HG03565 (cell line): ENCODE measurements around the gene LHPP.
"Not testable (repeated sequence)": the region's sequence is repeated elsewhere in the genome, so short reads cannot be mapped to it uniquely, and the experiment has no call there.

ENCODE experiments used
- ATAC-seq: cut with Tn5 transposase; IDR thresholded peaks from one replicate; pipeline ENCODE4 v1.9.1; 2021; ENCODE audit warnings: mild to moderate bottlenecking, moderate library complexity; ENCODE audit not compliant: unreplicated experiment

LHPP gene

DNA sequence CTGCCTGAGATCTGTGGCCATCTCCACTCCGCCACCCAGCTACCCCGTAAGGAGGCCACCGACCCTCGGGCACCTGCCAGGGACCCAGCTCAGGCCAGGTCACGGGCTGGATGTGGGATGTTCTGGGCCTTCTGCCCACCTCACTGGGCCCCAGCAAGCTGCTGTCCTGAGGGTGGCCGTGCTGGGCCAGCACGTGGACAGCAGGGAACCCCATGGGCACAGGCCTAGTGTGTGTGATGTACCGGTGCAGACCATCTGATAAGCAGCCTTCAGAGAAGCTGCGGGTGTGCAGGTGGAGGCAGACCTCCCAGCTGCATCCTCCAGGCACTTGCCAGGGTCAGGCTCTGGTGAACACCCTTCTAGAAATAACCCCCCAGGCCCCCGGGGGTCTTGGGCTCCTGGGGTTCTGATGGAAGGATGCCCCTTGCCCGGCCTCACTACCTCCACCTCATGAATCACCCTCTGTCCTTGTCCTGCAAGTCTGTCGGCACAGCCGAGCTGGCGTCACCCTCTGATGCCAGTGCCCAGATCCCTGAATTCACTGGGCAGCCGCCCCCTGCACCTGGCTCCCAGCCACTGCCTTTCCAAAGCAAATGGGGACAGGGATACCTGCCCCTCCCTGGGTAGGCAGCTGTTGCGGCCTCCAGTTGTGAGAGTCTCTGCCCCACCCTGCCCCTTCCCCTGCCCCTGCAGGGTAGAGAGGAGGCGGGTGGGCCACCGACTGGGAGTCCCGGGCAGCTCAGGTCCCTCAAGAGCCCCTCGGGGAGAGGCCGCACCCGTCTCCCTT, 142.8 kb downstream of the LHPP start:
- ATAC-seq = no peak

DNA sequence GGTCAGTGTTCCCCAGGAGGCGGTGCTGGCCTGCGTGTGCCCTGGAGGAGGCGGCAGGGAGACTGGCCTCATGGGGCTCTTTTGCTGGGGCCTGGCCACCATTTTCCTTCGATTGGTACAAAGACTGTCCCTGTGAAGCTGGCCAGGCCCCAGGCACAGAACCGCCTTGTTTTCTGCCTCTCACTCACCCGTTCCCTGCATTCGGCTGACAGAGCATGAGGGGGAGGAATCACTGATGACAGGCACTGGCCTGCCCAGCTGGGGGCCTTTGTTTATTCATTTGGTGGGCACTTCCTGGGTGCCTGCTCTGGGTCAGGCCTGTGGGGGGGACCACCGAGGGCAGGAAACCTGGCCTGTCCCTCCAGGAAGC, 143.4 kb downstream of the LHPP start:
- ATAC-seq = no peak

DNA sequence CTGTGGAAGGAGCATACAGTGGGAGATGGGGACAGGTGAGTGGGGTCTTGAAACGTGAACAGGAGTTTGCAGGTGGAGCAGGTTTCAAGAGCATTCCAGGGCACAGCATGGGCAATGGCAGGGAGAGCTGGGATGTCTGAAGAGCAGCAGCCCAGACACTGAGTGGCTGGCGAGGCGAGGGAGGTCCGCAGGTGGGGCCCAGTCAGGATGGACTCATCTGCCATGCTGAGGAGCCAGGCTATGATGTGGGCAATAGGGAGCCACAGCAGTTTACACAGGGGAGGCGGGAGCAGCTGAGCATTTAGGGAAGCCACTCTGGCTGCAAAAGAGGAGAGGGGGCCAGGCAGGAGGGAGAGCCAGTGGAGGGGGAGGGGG, 143.8 kb downstream of the LHPP start:
- ATAC-seq = no peak

DNA sequence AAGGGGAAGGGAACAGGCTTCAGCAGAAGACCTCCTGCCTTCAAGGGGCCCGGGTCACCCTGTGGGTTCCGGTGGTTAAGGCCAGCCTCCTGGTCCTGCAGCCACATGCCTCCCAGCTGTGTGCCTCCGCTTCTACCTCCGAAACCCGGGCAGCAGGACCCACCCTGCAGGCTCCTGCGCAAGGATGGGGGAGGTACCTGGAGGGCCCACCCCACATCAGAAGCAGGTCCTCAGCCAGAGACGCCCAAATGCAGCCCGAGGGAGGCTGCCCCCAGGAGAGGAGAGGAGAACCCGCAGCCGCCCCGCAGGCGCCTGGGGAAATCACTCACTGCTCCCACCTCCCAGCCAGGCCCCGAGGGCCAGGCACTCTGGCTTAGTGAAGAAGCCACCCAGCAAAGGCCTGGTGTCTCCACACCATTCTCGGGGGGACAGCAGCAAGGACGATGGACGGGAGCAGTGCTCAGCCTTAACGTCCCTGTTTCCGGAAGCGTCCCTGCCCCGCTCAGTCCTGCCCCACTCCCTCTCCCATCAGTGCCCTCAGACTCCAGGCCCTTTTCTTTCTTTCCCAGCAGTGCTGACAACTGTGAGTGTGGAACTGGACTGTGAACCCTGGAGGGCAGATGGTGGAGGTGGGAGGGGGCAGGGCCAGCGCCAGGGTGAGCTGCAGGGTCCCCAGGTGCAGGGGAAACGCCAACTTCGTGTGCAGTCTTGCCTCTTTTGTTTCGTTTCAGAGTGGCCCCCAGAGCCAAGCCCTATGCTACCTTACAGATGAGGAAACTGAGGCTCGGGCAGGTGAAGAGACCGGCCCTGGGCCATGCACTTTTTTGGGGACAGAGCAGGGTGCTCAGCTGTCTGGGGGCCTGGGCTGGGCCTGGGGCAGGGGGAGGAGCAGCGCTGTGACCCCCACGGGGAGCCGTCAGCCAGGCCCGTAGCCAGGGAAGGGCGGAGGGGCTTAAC, 144.5 kb downstream of the LHPP start:
- no peak for ATAC-seq

- no peak for ATAC-seq
Measured at GRCh38 chr10:124606822-124607221, 145.2 kb downstream of the LHPP start.

DNA sequence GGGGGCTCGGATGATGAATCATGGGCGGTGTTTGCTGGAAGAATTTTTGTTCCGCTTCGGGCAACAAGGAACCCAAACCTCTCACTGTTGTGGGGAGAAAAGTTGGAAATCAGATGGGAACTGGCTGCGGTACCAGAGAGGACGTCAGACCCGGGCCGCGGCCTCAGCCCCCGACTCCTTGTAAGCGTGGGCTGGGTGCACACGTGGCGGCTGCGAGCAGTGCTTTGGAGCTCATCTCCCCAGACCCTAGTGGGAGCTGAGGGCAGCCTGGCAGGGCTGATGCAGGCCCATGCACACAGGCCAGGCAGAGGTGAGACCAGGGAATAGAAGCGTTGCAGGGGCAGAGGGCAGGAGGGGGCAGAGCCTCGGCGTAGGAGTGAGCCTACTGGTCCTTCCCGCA, 146.1 kb downstream of the LHPP start:
- ATAC-seq = no peak

GRCh38 chr10:124608093-124608721, 146.6 kb downstream of the LHPP start:
- no peak for ATAC-seq

GRCh38 chr10:124609698-124610097, 148.1 kb downstream of the LHPP start:
- no peak for ATAC-seq

- ATAC-seq = not testable (repeated sequence)
Measured at GRCh38 chr10:124610186-124610585, 148.6 kb downstream of the LHPP start.

GRCh38 chr10:124610851-124611250, 149.2 kb downstream of the LHPP start:
- not testable (repeated sequence) for ATAC-seq

DNA sequence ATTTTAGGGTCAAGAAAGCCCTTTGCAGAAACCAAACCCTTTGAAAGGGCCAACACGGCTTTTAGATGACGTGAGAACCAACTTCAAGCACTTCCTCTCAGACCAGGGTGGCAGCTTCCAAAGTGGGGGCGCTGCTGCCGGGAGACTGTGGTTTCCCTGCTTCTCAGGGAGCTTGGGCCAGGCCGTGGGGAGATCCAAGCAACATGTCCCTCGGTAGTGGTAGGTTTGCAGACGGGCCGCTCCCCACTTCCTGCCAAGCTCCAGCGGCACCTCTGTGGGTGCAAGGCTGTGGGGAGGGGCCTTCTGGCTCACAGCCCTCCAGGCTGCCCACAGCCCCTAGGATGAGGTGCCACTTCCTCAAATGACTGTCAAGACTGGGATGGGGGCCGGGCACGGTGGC, 150.1 kb downstream of the LHPP start:
- no peak for ATAC-seq

GRCh38 chr10:124612611-124613498, 151.2 kb downstream of the LHPP start:
- ATAC-seq = no peak

DNA sequence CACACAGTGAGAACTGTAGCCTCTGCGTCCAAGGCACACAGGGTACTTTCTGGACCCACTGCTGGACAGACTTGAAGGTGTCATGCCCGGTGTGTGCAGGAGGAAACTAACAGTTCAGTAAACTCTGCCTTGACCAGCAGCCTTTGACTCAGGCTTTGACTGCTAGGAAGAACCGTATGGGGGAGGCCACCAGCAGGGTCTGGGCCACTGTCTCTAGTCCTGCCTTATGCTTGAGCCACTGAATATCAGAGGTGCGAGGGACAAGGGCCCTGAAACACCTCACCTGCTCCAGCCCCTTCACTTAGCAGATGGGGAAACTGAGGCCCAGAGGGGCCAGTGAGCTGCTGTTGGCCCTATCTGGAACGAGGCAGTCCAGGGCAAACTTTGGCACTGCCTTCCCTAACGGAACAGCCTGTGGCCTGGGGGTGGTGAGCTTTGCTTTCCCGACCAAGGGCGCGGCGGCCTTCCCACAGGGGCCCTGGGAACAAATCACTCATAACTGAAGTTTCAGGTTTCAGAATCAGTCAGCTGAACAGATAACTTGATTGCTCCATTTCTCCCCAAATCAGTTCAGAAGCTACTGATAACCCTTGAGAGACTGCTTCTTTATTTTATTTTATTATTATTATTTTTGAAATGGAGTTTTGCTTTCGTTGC, 152.5 kb downstream of the LHPP start:
- peak; percentile 66 for ATAC-seq

- no peak for ATAC-seq
Measured at GRCh38 chr10:124615259-124615658, 153.6 kb downstream of the LHPP start.

DNA sequence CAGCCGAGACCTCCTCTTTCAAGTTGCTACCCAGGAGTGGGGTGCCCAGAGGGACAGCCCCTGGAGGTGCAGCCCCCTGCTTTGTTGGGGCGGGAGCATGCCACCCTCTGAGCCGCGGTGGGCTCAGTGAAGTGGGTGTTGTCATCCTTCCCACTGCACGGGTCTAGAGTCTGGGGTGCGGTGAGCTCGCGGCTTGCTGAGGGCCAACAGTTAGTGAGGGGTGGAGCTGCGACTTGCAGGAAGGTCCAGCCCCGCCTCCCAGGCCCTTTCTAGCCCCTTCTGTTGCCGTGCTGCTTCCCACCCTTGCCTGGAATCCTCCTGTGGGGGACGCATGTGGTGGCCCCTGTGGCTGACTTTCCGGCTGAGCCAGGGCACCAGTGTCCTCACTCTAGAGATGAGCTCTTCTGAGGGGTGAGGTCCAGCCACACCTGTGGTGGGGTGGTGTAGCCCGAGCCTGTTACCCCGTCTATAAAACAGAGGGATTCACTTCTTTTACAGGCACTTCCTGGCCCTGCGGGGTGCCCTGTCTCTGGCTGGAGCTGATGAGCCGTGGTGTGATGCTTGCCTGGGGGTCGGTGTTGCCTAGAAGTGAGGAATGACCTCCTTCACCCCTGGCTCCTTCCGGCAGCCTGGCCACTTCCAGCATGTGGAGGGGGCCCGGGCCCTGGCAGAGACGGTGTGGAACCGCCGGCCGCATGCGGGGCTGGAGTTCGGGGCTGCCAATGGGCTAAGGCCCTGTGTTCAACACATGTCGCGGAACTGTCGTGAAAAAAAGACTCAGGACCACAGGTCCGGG, 154.6 kb downstream of the LHPP start:
- ATAC-seq = no peak

GRCh38 chr10:124616836-124617130, 155.2 kb downstream of the LHPP start:
- ATAC-seq = no peak

- ATAC-seq = no peak
Measured at GRCh38 chr10:124618470-124619073, 156.9 kb downstream of the LHPP start.

- ATAC-seq = no peak
Measured at GRCh38 chr10:124619195-124619594, 157.6 kb downstream of the LHPP start.
